Occipital lobe (tissue), 2 donors: ENCODE results near the gene COG8. TPM values are rescaled to one million over a fixed set of nuclear protein-coding genes. Genes with fewer than 3 reads are reported as not detected.

Source experiments
- DNase-seq: peaks from one replicate; lab custom pipeline; 2025; lab: John Stamatoyannopoulos, UW
- total RNA-seq: library from RNA; depleted of rRNA; stranded (reverse); fragments of >200 nt; gene quantifications from one replicate; pipeline ENCODE4 v1.2.3, GENCODE V29; 2014

Gene COG8
- total RNA-seq, 1 donor from 2014 or later: 51.6 TPM

GRCh38 chr16:69348222-69348621 is 8.9 kb upstream of the COG8 start:
- DNase-seq: no peak

- DNase-seq: no peak
Measured at GRCh38 chr16:69346683-69347082, 7.3 kb upstream of the COG8 start.

GRCh38 chr16:69345923-69346322 is 6.6 kb upstream of the COG8 start:
- no peak for DNase-seq

DNA sequence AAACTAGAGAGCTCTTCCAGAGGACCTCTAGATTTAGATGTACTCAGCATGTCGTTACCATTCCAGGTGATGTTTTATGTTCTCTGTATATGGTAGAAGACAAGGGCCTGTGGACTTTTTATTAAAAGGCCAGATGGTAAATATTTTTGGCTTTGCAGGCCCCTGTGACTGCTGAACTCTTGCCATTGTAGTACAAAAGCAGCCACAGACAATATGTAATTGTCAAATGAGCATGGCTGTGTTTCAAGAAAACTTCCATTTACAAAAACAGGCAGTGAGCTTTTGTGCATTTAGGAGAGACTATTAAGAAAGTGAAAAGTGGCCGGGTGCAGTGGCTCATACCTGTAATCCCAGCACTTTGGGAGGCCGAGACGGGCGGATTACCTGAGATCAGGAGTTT is 4.8 kb upstream of the COG8 start:
- no peak for DNase-seq

- DNase-seq: no peak
Measured at GRCh38 chr16:69340095-69340644, 806 bp upstream of the COG8 start.

DNA sequence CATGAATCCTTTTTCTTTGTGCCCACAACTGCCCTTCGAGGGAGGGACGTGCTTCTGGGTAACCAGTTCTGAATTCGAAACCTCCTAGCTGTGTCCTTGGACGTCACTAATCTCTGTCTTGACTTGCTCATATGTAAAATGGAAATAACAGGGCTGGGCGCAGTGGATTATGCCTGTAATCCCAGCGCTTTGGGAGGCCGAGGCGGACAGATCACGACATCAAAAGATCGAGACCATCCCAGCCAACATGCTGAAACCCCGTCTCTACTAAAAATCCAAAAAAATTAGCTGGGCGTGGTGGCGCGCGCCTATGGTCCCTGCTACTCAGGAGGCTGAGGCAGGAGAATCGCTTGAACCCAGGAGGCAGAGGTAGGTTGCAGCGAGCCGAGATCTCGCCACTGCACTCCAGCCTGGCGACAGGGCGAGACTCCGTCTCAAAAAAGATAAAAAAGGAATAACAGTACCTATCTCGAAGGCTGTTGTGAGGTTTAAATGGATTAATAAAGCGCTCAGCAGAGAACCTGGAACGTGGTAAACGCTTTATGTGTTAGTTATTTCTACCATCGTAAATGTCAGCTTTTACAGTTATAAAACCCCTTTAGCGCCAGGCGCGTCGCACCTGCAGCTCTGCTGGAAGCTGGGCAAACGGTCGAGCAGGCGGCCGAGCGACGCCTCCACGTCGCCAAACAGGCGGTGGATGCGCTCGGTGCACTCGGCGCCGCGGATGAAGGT is 641 bp downstream of the COG8 start:
- DNase-seq: no peak

- no peak for DNase-seq
Measured at GRCh38 chr16:69334696-69335095, 4.7 kb downstream of the COG8 start.

DNA sequence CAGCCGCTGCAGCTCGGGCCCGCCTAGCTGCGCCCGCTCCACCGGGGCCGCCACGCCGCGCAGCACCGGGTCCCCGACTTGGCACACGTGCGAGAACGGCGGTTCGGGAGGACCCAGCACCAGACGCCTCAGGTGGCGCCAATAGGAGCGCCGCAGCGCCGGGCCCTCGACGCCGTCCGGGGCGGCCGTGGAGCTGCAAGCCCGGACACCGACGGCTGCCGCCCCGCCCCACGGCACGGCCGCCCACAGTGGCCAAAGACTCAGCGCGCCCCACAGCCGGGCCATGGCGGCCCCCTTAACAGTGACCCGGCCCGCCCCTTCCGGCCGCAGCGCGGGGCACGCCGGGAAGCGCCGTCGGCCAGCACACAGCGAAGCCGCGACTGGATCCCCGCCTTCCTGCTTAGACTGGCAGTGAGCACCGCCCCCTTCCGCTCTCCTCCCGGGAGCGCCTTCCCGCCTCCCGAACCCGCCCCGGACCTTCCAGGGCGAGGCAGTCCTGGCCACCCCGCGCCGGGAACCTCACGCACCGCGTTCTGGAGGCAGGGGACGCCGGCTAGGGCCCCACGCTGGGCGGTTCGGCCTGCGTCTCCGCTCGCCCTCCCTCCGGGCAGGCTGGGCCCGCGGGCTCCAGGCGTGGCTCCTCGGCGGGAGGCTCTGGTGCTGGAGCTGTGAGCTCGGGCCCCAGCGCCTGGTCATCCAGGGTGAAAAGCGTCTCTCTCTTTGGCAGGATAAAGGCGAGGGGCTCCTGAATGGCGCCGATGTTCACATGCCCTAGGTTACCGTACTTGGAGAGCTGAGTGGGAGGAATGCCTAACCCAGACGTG is 8.9 kb downstream of the COG8 start, which contains the start of gene PDF:
Gene PDF (minus strand): TSS at position 303 of the 824 bp plus-strand sequence. CDS start 18 bp downstream, at position 285.
- DNase-seq: peak; percentile 90

DNA sequence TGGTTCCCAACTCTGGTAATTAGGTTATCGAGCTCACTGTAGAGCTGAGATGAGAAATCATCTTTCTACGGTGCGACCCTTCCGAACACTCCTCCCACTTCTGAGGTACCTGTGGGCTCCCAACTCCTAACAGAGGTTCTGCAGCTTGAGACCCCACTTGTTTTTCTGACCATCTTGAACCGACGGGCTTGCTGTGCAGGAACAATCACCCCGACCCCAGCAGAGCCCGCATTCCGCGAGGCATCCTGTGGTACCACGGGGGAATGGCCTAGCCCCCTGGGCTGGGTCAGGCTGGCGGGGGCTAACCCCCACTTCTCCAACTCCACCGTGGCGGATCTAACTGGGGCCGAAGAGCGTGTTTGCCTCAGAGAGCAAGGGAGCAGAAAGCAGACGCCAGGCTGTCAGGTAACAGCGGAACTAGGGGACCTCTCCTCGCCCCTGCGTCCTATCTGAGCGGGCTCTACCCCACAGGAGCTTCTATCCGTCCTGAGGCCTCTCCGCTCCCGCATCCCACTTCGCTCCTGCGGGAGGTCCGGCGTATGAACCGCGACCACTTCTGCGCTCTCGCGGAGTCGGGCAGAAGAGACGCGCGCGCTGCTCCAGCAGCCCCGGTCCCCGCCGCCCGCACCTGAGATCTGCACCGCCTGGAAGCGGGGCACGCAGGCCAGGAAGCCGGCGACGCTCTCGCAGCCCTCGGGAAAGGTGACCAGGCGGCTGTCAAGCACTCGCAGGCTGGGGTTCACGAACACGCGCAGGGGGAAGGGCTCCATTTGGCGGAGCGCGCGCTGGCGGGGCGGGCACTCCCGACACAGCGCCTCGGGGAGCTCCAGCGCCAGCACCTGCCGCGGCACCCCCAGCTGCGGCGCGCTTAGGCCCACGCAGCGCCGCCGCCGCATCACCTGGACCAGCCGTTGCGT is 9.7 kb downstream of the COG8 start:
- DNase-seq: no peak

- DNase-seq: no peak
Measured at GRCh38 chr16:69328854-69329316, 10.5 kb downstream of the COG8 start.

DNA sequence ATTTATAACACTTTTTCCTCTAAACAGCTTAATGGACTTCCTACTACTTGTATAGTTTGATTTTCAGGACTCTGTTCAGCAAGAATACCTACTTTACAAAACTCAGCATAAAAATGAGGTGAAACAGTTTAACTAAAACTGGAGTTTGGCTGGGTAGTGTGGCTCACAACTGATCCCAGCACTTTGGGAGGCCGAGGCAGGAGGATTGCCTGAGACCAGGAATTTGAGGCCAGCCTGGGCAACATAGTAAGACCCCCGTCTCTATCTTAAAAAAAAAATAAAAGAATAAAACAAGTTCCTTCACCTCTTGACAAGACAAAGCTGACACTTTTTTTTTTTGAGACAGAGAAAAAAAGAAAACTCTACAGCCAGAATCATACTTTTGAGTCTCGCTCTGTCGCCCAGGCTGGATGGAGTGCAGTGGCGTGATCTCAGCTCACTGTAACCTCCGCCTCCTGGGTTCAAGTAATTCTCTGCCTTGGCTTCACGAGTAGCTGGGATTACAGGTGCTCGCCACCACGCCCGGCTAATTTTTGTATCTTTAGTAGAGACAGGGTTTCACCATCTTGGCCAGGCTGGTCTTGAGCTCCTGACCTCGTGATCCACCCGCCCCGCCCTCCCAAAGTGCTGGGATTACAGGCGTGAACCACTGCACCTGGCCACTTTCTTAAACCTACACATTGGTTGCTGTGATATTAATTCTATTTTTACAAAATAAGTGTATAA is 11.6 kb downstream of the COG8 start:
- DNase-seq: no peak

DNA sequence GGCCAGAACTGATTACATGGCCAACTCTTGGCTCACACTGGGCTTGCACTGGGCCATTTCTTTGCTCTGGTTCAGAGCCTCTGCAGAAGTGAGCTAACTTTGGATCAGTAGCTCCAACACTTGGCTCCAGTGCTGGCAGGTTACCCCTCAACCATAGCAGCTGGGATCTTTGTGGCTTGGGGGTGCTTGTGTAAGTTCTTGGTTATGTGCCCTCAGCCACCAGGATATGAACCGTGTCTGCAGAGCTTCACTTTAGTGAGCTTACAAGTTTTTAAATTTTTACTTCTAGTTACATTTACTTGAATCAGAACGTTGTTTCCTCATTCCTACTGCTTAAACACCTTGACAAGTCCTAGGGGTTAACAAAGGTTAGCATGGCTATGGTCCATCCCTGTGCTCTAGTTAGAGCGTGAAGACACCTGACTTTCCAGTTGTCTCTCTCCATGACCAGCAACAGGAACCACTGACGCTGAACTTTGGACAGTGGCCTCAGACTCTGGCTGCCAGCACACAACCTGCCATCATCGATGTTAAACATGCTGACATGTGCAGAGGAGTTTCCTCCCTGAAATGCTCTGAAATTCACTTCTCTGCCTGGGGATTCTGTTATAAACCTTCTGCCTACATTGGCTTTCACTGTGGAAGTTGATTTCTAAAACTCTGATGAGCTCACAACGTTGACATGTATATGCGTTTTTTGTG is 13.0 kb downstream of the COG8 start:
- no peak for DNase-seq

DNA sequence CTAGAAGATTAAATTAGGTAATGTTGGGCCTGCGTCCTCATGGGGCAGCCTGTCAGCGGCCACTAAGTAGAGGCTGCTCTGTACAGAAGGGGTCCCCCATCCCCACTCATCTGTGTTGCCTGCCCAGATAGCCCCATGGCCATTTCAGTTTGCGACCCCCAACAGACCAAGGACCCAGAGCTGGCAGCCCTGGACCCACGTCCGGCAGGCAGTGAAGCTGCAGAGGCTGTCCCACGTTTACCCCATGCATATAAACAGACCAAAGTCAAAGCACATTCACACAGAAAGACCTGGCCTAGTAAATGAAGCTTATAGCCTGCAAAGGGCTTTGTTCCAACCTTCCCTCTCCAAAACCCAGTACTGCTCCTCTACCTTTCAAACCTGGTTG is 13.6 kb downstream of the COG8 start:
- DNase-seq: no peak

- DNase-seq: no peak
Measured at GRCh38 chr16:69324585-69325253, 14.6 kb downstream of the COG8 start.

GRCh38 chr16:69324013-69324531 is 15.3 kb downstream of the COG8 start:
- DNase-seq: no peak

DNA sequence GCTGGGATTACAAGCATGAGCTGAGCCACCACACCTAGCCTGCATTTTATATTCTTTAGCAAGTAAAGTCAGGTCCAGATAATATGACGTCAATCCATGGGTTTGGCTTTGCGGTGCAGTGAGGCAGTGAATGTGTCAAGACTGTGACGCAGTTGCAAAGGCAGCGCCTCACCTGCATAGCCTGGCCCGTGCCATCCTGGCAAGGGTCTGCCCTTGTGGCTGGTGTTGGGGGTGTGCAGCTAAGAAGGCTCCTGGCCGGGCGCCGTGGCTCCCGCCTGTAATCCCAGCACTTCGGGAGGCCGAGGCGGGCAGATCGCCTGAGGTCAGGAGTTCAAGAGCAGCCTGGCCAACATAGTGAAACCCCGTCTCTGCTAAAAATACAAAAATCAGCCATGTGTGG is 15.9 kb downstream of the COG8 start:
- DNase-seq: no peak

DNA sequence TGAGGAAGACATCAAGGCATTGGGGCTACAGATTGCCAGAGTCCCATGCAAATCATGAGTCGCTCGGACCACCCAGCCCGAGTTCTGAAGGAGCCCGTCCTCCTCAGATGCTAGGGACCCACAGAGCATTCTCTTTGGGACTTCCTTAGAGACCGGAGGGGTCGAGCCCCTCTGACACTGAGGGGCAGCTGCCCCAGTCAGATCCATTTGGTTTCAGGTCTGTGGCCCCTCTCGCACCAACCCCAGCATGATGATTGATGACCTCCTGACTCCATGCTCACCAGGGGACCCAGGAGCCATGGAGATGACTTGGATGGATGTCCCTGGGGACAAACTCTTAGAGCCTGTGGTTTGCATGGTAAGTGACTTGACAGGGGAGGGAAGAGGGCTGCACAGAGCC is 17.0 kb downstream of the COG8 start:
- no peak for DNase-seq

DNA sequence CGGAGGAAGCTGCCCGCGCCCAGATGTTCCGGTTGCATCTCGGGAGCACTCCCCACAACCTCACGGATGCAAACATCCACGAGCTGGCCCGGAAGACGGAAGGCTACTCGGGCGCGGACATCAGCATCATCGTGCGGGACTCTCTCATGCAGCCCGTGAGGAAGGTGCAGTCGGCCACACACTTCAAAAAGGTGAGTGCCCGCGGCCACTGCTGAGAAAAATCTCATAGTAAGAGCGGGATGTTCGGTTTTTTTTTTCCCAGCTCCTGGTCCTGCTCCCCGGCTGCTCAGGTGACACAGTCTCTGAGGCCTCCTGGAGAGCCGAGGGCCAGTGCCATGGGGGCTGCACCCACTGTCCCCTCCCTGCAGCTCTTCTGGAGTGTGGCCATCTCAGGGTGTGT is 18.3 kb downstream of the COG8 start:
- no peak for DNase-seq

DNA sequence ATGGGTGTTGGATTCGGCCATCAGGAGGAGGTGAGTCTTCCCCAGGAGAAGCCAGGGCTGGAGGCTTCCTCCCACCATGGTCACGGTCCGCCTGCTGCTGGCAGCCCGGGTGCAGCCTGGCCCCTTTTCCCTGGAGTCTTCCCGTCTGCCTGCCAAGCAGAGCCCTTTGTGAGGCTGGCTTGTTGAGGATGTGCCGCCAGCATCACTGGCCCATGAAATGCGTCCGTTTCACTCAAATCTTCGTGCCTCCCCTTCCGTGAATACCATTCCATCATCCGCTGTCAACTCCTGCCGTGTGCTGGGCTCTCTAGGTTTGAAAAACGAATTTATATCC is 18.7 kb downstream of the COG8 start:
- no peak for DNase-seq
